HG03460 (cell line): ENCODE data around the gene SYK.
"Not testable (repeated sequence)": the region's sequence is repeated elsewhere in the genome, so short reads cannot be mapped to it uniquely, and the experiment has no call there.

Source experiments
- ATAC-seq: cut with Tn5 transposase; IDR thresholded peaks from one replicate; pipeline ENCODE4 v1.9.1; 2021; ENCODE audit not compliant: unreplicated experiment

The SYK gene

DNA sequence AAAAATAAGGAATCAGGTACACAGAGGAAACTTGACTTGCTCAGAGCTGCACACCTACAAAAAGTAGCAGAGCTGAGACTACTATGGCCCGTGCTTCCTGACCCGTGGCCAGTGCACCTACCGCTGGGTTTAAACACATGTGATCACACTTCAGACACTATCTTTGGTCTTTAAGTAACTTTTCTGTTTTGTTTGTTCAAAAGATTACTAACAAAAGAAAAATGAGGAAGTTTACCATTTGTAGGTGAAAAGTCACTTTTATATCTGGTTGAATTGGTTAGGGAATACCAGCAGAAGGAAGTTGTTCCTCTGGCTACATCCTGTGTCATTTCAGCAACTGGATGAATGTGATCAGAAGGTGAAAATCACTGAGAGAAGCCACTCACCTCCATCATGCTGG lies 6.5 kb upstream of the SYK start:
- ATAC-seq = no peak

DNA sequence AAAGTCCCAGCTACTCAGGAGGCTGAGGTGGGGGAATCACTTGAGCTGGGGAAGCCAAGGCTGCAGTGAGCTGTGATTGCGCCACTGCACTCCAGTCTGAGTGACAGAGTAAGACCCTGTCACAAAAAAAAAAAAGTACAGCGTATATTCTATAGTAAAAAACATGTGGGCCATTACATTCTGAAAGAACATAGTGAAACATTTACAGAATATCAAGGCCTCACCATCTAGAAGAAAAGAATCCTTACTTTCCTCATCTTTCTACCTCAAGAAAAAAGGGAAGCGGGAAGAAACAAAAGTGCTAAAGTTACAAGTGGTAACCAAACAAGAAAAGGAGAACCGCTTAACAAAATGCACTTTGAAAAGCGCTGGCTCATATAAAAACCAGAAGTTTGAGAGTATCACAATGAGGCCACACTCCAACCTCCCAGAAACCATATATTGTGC lies 5.7 kb upstream of the SYK start:
- ATAC-seq = peak; percentile 50

DNA sequence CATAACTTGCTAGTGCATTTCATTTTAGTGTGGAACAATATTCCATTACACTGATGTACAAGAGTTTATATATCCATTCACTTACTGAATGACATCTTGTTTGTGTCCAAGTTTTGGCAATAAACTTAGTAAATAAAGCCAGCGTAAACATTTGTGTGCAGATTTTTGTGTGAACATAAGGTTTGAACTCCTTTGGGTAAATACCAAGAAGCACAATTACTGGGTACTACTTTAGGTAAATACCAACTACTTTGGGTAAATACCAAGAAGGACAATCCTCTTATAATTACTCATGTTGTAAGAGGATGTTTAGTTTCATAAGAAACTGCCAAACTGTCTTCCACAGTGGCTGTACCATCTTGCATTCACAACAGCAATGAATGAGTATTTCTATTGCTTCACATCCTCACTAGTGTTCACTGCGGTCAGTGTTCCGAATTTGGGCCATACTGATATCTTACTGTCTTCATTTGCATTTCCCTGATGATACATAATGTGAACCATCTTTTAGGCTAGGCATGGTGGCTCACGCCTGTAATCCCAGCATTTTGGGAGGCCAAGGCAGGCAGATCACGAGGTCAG lies 2.3 kb upstream of the SYK start:
- ATAC-seq = no peak

DNA sequence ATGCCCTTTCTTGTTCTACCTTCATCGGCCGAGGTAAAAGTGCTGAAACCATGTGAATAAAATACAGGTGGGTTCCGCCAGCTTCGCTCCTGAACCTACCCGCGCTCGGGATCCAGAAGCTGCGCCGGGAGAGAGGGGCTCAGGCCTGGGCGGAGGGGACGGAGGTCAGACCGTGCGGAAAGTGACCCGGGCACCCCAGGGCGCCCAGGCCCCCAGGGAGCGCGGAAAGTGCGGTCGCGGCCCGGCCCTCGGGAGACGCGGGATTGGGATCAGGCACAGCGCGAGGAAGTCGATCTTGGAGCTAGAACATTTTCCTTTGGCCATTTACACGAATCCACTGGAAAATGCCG lies 329 bp downstream of the SYK start:
- ATAC-seq = peak; percentile 14

DNA sequence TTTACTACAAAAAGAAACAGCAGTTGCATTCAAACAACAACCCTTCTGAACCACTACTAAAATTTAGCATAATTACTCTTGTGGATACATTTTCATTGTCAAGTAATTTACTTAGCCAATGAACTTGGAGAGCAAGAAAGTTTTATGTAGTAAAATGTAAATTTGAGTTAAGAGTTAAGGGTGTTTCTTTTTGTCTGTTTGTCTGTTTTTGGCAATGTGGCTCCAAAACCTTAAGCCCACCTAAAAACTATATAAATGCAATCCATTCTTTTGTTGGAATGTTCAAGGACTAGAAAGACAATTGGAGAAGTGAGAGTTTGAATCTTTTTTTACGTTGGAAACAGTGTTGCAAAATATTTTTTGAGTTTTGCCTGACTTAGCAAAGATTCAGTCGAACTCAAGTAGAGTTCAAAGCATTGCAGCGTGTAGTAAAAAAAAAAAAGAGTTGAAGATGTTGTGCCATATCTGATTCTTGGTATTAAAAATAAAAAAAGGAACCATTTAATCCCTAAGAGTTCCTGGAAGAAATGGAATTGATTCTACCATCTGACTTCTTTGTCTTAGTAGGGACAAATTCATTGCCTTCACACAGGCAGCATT lies 867 bp downstream of the SYK start:
- ATAC-seq = peak; percentile 2

DNA sequence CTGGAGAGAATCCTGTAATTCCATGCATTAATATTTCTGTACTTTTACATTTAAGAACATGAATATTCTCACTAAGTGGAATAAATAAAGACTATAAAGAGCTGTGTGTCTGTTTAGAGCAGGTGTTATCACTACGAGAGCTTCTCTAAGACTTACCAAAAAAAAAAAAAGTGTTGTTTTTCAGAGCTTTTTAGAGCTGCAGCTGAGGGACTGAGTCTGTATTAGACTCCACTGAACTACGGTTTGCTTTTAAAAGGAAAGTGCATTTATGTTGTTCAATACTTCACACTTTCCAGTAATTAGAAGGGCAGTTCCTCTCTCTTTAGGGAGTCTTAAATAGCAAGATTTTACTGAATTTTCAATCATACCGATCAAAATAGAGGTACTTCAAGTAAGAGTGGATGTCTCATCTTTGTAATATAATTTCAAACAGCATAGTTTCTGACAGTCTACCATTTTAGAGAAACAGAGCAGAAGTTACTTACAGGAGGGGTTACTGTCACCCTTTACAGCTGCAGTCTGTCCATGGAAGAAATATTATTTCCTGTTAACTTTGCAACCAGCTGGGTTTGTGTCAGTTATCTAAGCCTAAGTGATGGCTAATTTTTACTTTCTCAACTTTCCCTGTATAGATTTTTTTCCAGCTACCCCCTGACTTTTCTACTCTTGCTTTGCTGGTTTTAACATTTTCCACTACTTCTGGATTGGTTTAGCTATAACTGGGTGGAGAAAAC lies 2.4 kb downstream of the SYK start:
- ATAC-seq = no peak

DNA sequence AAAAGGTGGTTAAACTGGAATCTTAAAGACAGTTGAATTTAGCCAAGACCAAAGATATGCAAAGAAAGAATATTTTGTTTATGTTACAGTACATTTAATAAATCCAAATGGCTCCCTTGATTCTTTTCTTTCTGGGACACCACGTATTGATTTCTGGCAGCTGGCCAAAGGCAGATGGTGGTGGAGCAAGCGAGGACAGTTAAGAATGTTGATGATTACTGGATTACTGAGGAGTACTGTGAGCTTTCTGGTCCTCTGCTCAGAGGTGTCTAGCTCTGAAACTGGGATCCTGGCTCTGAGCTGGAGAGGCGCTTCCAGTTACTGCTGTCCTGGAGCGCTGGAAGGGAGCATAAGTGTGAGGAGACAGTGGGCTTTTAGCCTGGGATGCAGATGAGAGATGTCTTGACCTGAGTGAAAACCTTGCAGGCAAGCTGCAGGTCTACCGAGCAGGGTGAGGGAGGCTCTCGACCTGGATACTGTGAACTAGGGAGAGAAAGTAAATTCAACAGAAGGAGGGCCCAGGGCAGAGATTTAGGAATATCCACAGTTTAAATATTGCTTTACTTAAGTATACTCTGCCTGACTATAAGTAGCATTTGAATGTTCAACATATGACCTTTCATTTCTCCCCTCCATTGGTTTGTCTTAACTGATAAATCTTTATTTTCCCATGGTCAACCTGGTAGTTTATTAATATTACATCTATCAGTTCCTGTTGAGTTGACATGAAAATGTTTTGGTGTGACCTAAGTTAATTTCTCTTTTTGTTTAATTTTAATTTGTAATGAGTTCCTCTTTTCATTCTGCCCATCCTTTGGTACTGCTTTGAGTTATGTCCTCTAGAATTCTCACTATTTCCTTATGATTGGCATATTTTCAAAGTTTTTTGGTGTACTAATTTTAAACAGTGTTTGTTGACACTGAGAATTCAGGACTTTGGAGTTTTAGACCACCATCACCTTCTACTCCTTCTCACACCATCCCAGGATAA lies 3.7 kb downstream of the SYK start:
- no peak for ATAC-seq

DNA sequence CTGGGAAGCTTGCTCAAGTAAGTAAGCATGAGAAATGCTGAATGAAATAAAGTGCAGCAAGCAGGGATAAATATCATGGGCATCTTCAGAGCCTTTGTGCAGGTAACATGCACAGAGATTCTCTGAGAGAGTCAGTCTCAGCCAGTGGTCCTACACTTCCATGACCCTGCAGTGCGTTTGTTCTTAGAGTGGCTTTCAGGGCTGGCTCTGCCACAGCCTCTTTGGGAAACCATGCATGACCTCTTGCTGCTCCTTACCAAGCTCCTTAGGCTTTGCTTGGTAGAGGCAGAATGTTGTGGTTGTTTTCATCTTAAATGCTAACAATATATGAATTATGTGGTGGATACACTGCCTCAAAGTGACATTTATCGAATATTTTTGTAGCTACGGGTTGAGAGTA lies 5.4 kb downstream of the SYK start:
- no peak for ATAC-seq

DNA sequence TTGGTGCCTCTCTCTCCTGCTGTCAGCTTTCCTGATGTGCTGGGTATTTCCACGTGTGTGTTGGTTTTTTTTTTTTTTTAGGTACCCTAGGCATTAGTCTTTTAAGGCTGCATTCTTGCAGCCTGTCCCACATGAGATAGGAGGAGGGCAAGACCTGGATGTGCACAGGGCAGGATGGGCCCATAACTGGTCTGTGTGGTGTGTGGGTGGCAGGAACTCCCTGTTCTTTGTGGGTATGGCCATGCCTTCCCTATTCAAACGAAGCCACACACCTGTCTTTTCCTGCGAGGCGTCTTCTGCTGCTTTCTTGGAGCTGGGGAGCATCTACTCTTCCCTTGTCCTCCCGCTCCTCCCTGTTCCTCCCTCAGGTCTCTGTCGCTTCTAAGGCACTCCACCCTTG lies 6.8 kb downstream of the SYK start:
- ATAC-seq = no peak

DNA sequence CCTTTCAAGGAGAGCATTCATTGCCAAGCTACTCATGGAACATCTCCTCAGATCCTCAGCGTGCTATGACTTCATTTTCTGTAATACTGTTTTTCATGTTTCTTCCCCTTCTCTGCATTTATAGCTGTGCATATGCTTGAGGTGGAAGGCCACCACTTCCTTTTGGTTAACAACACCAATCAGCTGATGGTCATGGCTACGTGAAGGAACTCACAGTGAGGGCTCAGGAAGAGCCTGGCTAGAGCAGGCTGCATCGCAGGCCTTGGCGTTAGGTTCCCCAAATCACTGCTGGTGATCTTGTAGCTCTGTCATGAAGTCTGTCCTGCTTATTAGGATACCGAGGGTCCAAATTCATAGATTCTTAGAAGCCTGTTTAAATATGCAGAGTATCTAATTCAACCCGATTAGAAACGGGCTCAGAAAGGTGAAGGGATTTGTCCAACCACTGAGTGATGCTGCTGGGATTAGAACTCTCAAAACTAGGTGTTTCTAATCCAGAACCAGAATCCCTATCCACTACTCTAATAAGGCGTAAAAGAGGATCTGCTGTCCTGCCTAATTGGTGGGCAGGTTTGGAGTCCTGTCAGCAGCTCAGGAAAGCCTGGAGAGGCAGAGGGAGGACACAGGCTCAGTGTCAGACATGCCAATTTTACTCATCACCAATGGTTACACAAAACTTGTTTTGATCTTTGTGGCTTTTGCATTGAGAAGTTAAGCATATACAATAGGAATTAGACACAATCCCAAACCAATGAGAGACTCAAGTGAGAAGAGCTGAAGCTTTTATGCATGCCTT lies 7.5 kb downstream of the SYK start:
- ATAC-seq = no peak

DNA sequence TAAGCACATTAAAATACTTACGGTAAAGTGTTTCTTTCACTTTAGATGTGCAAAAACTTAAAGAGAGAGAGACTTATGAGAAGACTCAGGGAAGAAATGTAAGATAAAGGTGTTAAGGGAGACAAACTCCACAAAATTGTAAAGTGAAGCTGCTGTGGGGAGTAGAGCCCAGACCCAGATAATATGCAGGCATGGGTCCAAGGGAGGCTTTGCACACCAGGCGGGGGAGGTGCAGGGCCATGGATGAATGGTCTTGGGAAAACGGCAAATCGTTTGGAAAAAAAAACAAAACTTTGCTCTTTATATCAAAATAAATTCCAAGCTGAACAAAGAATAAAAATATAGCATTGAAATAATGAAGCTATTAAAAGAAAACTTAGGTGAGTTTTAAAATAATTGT lies 9.1 kb downstream of the SYK start:
- no peak for ATAC-seq

DNA sequence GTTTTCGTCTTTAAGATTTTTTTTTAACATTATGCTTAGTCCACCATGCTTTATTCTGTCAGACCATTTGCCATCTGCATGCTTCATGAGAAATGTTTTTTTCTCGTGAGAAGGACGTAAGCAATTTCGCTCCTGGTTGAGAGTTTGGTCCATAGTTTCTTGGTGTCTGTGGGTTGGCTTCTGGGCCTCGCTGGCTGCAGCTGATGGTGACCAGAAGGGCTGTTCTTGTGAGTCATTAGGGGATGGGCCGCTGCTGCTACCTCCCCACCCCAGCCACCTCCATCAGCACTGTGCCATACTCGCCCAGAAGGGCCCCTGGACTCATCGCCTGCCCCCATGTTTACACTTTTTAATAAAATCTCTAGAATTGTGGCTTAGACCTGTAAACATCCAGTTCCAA lies 11.4 kb downstream of the SYK start:
- no peak for ATAC-seq

DNA sequence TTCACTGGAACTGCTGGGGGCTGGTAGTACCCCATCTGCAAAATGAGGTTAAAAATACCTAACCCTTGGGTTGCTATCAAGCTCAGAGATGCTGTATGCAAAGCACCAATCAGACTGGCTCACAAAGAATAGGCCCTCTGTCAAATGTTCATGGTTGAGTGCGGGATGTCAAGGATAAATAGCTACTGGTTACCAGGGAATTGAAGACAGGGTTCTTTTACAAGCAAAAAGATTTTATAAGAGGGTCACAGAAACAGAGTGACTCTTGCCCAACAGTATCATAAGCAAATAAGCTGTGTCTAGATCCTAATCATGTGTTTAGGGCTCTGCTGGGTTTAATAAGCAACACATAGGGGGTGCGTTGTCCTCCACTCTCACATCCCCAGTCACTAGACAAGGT lies 11.9 kb downstream of the SYK start:
- no peak for ATAC-seq

DNA sequence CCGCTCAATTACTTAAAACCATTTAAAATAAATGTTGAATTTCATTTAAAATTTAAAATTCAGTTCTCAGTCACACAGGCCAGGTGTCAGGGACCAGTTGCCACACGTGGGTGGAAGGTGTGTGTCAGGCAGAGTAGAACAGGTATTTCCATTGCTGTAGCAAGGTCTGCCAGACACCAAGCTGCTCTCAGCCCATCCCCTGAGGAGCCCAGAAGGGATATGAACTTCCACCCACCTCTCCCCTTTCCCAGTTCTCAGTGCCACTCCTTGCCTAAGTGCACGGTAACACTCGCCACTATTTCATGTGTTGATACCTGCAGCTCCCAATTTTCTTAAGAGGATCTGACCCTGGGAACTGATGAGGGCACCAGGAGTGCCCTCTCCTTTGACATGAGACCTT lies 12.7 kb downstream of the SYK start:
- no peak for ATAC-seq

DNA sequence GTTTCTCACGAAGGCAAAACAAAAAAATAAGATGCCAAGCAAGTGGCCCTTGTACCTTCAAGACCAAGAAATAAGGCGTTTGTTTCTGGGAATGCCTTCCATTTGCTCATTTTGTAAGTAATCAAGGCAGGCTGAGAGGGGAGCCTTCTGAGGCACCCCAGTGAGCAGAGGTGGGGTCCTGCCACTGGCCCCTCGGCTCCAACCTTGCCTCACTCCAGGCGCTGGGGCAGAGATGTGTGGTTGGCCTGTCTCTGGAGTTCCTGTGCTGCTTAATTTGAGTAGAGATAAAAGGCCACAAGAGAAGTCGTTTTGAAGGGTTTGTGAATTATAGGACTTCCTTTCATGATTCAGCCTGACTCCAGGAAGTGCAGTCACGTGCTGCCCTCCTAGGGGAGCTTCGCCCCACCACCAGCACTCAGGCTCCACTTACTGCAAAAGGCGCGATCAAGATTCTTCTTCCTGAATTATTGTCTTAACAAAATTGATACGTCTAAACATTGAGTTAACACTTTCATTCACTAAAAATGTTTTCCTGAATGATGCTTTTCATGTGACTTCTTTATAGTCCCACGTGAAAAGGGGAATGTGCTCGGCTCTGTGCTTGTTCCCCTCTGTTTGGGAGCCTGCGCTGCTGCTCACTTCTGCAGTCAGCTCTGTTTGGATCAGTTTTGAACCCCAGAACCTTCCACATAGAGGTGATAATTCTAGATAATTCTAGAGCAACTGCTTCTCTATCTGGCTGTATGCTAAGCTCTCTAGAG lies 13.7 kb downstream of the SYK start:
- peak; percentile 51 for ATAC-seq

DNA sequence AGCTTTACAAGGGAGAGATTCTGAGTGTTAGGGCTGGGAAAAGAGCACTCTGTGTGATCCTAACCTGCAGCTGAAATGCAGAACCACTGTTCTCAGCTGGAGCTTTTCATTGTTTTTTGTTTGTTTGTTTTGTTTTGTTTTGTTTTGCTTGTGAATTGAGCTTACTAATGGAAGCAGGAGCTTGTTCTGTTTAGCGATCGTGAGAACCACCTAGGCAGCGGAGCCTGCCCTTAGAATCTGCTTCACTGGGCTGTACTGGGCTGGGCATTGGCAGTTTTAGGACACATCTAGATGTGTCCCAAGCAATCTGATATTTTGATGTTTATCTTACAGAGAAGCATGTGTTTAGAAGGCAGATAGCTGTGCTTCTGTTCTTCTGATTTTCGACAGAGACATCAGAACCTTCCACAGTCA lies 14.3 kb downstream of the SYK start:
- ATAC-seq = peak; percentile 16

DNA sequence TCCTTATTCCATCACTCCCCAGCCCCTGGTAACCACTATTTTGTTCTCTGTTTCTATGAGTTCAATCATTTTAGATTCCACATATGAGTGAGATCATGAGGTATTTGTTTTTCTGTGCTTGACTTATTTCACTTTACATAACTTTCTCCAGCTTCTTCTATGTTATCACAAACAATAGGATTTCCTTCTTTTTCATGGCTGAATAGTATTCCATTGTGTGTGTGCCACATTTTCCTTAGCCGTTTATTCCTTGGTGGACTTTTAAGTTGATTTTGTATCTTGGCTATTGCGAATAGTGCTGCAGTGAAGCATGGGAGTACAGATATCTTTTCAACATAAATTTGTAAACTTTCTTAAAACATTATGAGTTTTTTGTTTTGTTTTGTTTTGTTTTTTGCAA lies 15.1 kb downstream of the SYK start:
- no peak for ATAC-seq

DNA sequence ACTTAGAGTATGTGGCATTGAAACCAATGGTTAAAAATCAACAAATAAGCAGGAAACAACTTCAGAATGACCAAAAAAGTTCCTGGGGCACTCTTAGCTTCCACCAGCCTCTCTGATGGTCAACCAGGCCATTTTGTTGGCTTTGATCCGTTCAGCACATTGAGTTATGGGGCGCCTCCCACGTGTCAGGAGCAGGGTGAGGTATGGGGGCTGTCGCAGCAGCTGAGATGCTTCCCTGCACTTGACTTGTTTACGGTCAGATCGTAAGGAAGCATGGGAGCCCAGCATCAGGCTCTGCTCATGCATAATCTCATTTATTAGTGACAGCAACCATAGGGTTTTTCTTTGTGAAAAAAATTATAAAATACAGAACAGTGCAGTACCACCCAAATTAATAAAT lies 16.7 kb downstream of the SYK start:
- ATAC-seq = no peak

DNA sequence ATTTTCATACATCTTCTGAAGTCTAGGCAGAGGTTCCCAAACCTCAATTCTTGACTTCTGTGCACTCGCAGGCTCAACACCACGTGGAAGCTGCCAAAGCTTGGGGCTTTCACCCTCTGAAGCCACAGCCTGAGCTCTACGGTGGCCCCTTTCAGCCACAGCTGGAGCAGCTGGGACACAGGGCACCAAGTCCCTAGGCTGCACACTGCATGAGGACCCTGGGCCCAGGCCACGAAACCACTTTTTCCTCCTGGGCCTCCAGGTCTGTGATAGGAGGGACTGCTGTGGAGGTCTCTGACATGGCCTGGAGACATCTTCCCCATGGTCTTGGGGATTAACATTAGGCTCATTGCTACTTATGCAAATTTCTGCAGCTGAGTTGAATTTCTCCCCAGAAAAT lies 18.8 kb downstream of the SYK start:
- not testable (repeated sequence) for ATAC-seq

DNA sequence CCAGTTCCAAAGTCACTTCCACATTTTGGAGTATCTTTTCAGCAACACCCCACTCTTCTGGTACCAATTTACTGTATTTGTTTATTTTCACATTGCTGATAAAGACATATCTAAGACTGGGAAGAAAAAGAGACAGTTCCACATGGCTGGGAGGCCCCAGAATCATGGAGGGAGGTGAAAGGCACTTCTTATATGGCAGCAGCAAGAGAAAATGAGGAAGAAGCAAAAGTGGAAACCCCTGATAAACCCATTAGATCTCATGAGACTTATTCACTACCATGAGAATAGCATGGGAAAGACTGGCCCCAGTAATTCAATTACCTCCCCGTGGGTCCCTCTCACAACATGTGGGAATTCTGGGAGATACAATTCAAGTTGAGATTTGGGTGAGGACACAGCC lies 19.6 kb downstream of the SYK start:
- ATAC-seq = not testable (repeated sequence)
